Measurements from ENCODE around the gene SLIT3. TPM values are rescaled to one million over a fixed set of nuclear protein-coding genes. Genes with fewer than 3 reads are reported as not detected.

SLIT3 gene
- total and polyA plus RNA-seq, 9 of the 15 experiments (the other 6 are each of a cell fraction or from before 2014, with no cell fraction given), result 0.01 to 0.04 TPM; not detected in 7

- Histone ChIP-seq H3K9ac (ENCODE audit: insufficient read depth in 1 of 2, low read depth in 2 of 2, low read length in 2 of 2) (no peak overlapping the region), H3K27me3 (ENCODE audit: control insufficient read depth in 2 of 2, insufficient read depth in 2 of 2, low read length in 2 of 2) (peaks cover 0 to 10% of the 10 kb centered on the region in 2 experiments; a peak in 2 of 5 replicates), H3K4me1 (replicated peaks in 1 of 2; ENCODE audit: control insufficient read depth in 2 of 2, insufficient read depth in 2 of 2, low read length in 2 of 2) (no peaks in the 10 kb centered on the region), H3K9me3 (replicated peaks; ENCODE audit: control insufficient read depth, insufficient read depth, low read depth, low read length) (no peaks in the 10 kb centered on the region), H3K4me2 (ENCODE audit: insufficient read depth, low read length) (no peak overlapping the region), H3K4me3 (no peak overlapping the region), H2AFZ (ENCODE audit: low read depth, low read length) (no peak overlapping the region), H3K79me2 (ENCODE audit: control insufficient read depth, insufficient read depth, low read length) (no peaks in the 10 kb centered on the region), H3K9me1 (ENCODE audit: control insufficient read depth, insufficient read depth, low read length) (no peaks in the 10 kb centered on the region), H3K36me3 (ENCODE audit: control insufficient read depth, insufficient read depth, low read length) (no peaks in the 10 kb centered on the region), H3K27ac (ENCODE audit: extremely low read depth, low read depth, low read length) (no peak overlapping the region), H4K20me1 (replicated peaks; ENCODE audit: control insufficient read depth, insufficient read depth, low read length) (no peaks in the 10 kb centered on the region)
- no peak for FAIRE-seq
- in situ Hi-C loops (cut with MboI) (no loop called here), intact Hi-C loops (cut with micrococcal nuclease) (no loop called here)
- WGBS (ENCODE audit: insufficient coverage, low coverage, missing lambda C conversion rate), result 0% methylated on average over 5 of the region's 5 CpGs
- no peak for ATAC-seq
- CTCF ChIA-PET (ENCODE audit: low intra/inter-chr PET ratio), result no interaction called here
- TF ChIP-seq ZNF830 (CRISPR knock-in tag; IDR thresholded peaks at IDR 0.05) (no peak), PHB2 (IDR thresholded peaks at IDR 0.05; ENCODE audit: low read depth) (no peak), HDAC3 (IDR thresholded peaks at IDR 0.05; ENCODE audit: borderline replicate concordance, partially characterized antibody) (no peak), TRIM24 (IDR thresholded peaks at IDR 0.05) (no peak), E2F8 (IDR thresholded peaks at IDR 0.05; ENCODE audit: low read depth, partially characterized antibody) (no peak), ZBTB1 (CRISPR knock-in tag; IDR thresholded peaks at IDR 0.05; ENCODE audit: borderline replicate concordance, low read depth) (no peak), ZNF57 (CRISPR knock-in tag; IDR thresholded peaks at IDR 0.05) (no peak), LARP7 (IDR thresholded peaks at IDR 0.05) (no peak), SNIP1 (IDR thresholded peaks at IDR 0.05; ENCODE audit: low read depth) (no peak), HOMEZ (CRISPR knock-in tag; IDR thresholded peaks at IDR 0.05) (no peak), TBP (optimal IDR thresholded peaks at IDR 0.05; ENCODE audit: low read depth, low read length) (no peak), XRCC5 (IDR thresholded peaks at IDR 0.05; ENCODE audit: low read depth, low read length) (no peak), SIX5 (IDR thresholded peaks at IDR 0.05; ENCODE audit: borderline replicate concordance in 1 of 2, insufficient read depth in 1 of 2, low read depth in 1 of 2, low read length in 2 of 2) (no peak)
- no TSS peak for BruUV-seq (replicated peaks)
- POLR2A ChIA-PET, result no interaction called here
- DNase-seq (ENCODE audit: extremely low read depth in 1 of 4, low spot score in 3 of 4), result no peak
Observed at GRCh38 chr5:168965638-168966037, 335.3 kb downstream of the SLIT3 start.
